Measurements from ENCODE around the gene ERMN. TPM values are rescaled to one million over a fixed set of nuclear protein-coding genes. Genes with fewer than 3 reads are reported as not detected.
"Not testable (repeated sequence)": the region's sequence is repeated elsewhere in the genome, so short reads cannot be mapped to it uniquely, and the experiment has no call there.

The ERMN gene
- total RNA-seq (2021; ENCODE audit: unreplicated experiment) (not detected), Bru-seq, nascent RNA (not detected), BruChase-seq, experiment 1, labeled RNA remaining after a 2-hour chase (percentile 12 among the genes with signal in this experiment), BruChase-seq, experiment 2, labeled RNA remaining after a 6-hour chase (percentile 13 among the genes with signal in this experiment)
- not detected for polyA plus RNA-seq (2012; ENCODE audit: insufficient read length)
- long read RNA-seq: 0 reads

- no peak within 1 kb of the TSS for H3K27ac ChIP-seq (ENCODE audit: low read length)
- no TSS peak for BruUV-seq (replicated peaks)
- ATAC-seq: no peak
- intact Hi-C loops (cut with micrococcal nuclease; ENCODE audit: unreplicated experiment) (no loop called here), in situ Hi-C loops (cut with HindIII; ENCODE audit: low pct_unique_long_range_greater_than_20kb, low sequenced_read_pairs) (no loop called here)
- TF ChIP-seq POLR2AphosphoS5 (IDR thresholded peaks at IDR 0.05; ENCODE audit: low read depth, low read length) (no peak), TCF7L2 (IDR thresholded peaks at IDR 0.05; ENCODE audit: low read depth, low read length) (no peak), CTCF (IDR thresholded peaks at IDR 0.05) (no peak), REST (IDR thresholded peaks at IDR 0.05; ENCODE audit: insufficient read depth in 1 of 2, low read depth in 2 of 2, low read length in 1 of 2) (no peak), SIN3A (IDR thresholded peaks at IDR 0.05; ENCODE audit: borderline replicate concordance, insufficient read depth, low read depth, low read length) (no peak)
- no peaks in the 10 kb centered on the region for H3K36me3 ChIP-seq (ENCODE audit: control insufficient read depth, insufficient read depth, low read length)
- DNase-seq (ENCODE audit: low read depth, low spot score): no peak
- no peak within 1 kb of the TSS for H3K4me3 ChIP-seq (ENCODE audit: low read depth in 2 of 2, low read length in 2 of 2)
- H3K4me1 ChIP-seq (ENCODE audit: control insufficient read depth, insufficient read depth, low read length): no peaks in the 10 kb centered on the region
- no peaks in the 10 kb centered on the region for H3K9me3 ChIP-seq (ENCODE audit: control insufficient read depth, insufficient read depth, low read depth, low read length)
- H3K27me3 ChIP-seq (ENCODE audit: control insufficient read depth, insufficient read depth, low read length): no peaks in the 10 kb centered on the region
- POLR2A ChIA-PET: no interaction called here
- CTCF ChIA-PET: no interaction called here
Measured at GRCh38 chr2:157325786-157326185, at the start of gene ERMN. Gene ERMN (minus strand): TSS chr2:157325824. CDS start chr2:157325642, 182 bp downstream.

- no TSS peak for BruUV-seq (replicated peaks)
- Histone ChIP-seq H3K27me3 (ENCODE audit: control insufficient read depth, insufficient read depth, low read length) (no peaks in the 10 kb centered on the region), H3K4me3 (ENCODE audit: low read depth in 2 of 2, low read length in 2 of 2) (no peak overlapping the region), H3K36me3 (ENCODE audit: control insufficient read depth, insufficient read depth, low read length) (no peaks in the 10 kb centered on the region), H3K9me3 (ENCODE audit: control insufficient read depth, insufficient read depth, low read depth, low read length) (no peaks in the 10 kb centered on the region), H3K27ac (ENCODE audit: low read length) (no peak overlapping the region), H3K4me1 (ENCODE audit: control insufficient read depth, insufficient read depth, low read length) (no peaks in the 10 kb centered on the region)
- ChIA-PET POLR2A (interaction anchor here (0.6 kb wide), 1 partner anchor 11 kb away, joined by 3 read pairs; no protein-coding TSS in a partner anchor), CTCF (no interaction called here)
- intact Hi-C loops (cut with micrococcal nuclease; ENCODE audit: unreplicated experiment) (no loop called here), in situ Hi-C loops (cut with HindIII; ENCODE audit: low pct_unique_long_range_greater_than_20kb, low sequenced_read_pairs) (no loop called here)
- ATAC-seq: no peak
- TF ChIP-seq SIN3A (IDR thresholded peaks at IDR 0.05; ENCODE audit: borderline replicate concordance, insufficient read depth, low read depth, low read length) (no peak), TCF7L2 (IDR thresholded peaks at IDR 0.05; ENCODE audit: low read depth, low read length) (no peak), CTCF (IDR thresholded peaks at IDR 0.05) (no peak), REST (IDR thresholded peaks at IDR 0.05; ENCODE audit: insufficient read depth in 1 of 2, low read depth in 2 of 2, low read length in 1 of 2) (no peak), POLR2AphosphoS5 (IDR thresholded peaks at IDR 0.05; ENCODE audit: low read depth, low read length) (no peak)
- DNase-seq (ENCODE audit: low read depth, low spot score): no peak
Measured at GRCh38 chr2:157375384-157375783, 49.8 kb upstream of the ERMN start.

GRCh38 chr2:157368508-157368907 is 42.9 kb upstream of the ERMN start:
- H3K27me3 ChIP-seq (ENCODE audit: control insufficient read depth, insufficient read depth, low read length); CTCF ChIA-PET; H3K36me3 ChIP-seq (ENCODE audit: control insufficient read depth, insufficient read depth, low read length); H3K4me1 ChIP-seq (ENCODE audit: control insufficient read depth, insufficient read depth, low read length); intact Hi-C loops (cut with micrococcal nuclease; ENCODE audit: unreplicated experiment); BruUV-seq (replicated peaks); H3K27ac ChIP-seq (ENCODE audit: low read length); ATAC-seq; in situ Hi-C loops (cut with HindIII; ENCODE audit: low pct_unique_long_range_greater_than_20kb, low sequenced_read_pairs); H3K4me3 ChIP-seq (ENCODE audit: low read depth in 2 of 2, low read length in 2 of 2); DNase-seq (ENCODE audit: low read depth, low spot score); POLR2A ChIA-PET; H3K9me3 ChIP-seq (ENCODE audit: control insufficient read depth, insufficient read depth, low read depth, low read length): not testable (repeated sequence)
